Measurements from ENCODE around the gene TMEM38A.

Gene TMEM38A

DNA sequence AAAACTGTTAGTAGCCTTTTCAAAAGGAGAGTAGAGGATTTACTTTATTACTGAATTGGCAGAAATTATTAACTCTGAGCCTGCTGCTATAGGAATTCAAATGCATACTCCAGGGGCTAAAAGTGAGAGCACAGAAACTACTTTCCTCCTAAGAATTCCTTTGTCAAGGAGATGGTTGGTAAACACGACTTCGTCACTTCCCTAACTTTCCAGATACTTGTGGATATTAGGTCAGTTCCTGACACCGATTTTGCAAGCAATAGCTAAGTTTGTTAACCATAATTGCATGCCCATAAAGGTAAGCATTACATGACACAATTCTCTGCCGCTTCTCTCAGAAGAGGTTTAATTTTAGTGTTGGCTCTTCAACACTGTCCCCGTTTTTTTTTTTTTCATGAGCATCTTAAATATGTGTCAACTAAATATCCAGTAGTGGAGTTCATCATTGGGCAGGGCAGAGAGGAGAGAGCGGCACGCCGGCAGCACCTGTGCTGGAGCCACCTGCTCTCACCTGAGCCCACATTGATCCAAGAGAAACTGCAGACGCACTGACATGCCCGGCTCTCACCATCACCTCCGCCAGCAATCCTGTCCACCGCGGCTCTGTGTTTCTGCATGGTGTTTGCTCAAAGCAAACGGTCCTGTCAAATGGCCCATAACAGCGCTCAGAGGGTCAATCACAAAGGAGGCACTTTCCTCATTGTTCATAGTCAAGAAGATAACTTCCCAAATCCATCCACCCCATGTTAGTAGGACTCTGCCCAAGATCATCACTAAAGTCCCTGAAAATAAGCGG is 35.6 kb upstream of the TMEM38A start:
- Histone ChIP-seq H3K27ac (ENCODE audit: extremely low read depth, low read depth, low read length) (no peak overlapping the region), H3K4me1 (ENCODE audit: control insufficient read depth, insufficient read depth, low read length) (no peaks in the 10 kb centered on the region), H3K4me3 (ENCODE audit: low read depth, low read length) (no peak overlapping the region), H3K9me3 (ENCODE audit: control insufficient read depth, insufficient read depth, low read depth, low read length) (no peaks in the 10 kb centered on the region), H3K36me3 (ENCODE audit: control insufficient read depth in 2 of 2, insufficient read depth in 1 of 2, low read length in 2 of 2) (peaks cover 0 to 25% of the 10 kb centered on the region in 2 experiments; a peak in 2 of 3 replicates)
- TF ChIP-seq PRDM1 (tag by site-specific recombination; IDR thresholded peaks at IDR 0.05) (0 out of 2 replicates have a peak, but pooled peaks have one; percentile 14), ZNF830 (tag by site-specific recombination; IDR thresholded peaks at IDR 0.05; ENCODE audit: low read depth) (no peak)
- ChIA-PET POLR2A (interaction anchor here (0.7 to 1.6 kb wide), 2 partner anchors 41 to 138 kb away, joined by 4 to 6 read pairs; no protein-coding TSS in a partner anchor), CTCF (no interaction called here)

DNA sequence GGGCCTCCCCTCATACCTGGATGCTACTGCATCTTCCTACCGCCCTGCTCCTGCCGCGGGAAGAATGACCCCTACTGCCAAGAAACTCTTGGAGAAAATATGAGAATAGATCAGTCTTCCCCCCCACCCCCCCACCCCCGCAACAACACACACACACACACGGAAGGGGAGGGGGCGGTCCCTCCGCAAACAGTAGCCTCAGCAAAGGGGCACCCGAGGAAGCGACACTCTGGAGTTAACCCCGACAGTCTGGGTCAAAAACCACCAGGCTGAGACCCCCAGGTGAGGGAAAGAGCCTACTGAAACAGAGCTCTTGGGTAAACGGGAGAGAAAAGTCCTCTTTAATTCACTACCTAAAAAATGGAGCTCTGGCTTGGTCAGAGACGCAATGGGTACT is 34.1 kb upstream of the TMEM38A start:
- H3K27ac ChIP-seq (ENCODE audit: extremely low read depth, low read depth, low read length), result peak overlapping the region; percentile 63
- TF ChIP-seq ZBTB10 (tag by site-specific recombination; IDR thresholded peaks at IDR 0.05) (no peak), ZNF398 (tag by site-specific recombination; IDR thresholded peaks at IDR 0.05) (peak; percentile 49; the same call in 1 of the 2 replicates)
- POLR2A ChIA-PET, result interaction anchor here (1.0 to 3.1 kb wide), 11 partner anchors 8 to 683 kb away, joined by 3 to 20 read pairs (median 6); partner anchors contain the start of genes C19orf44, CALR3, DDA1 and SLC35E1
- H3K4me3 ChIP-seq (ENCODE audit: low read depth, low read length), result peak overlapping the region; percentile 60
- peaks cover 3 to 33% of the 10 kb centered on the region in 2 experiments; a peak in 2 of 3 replicates for H3K36me3 ChIP-seq (ENCODE audit: control insufficient read depth in 2 of 2, insufficient read depth in 1 of 2, low read length in 2 of 2)
- H3K9me3 ChIP-seq (ENCODE audit: control insufficient read depth, insufficient read depth, low read depth, low read length), result no peaks in the 10 kb centered on the region
- H3K4me1 ChIP-seq (ENCODE audit: control insufficient read depth, insufficient read depth, low read length), result no peaks in the 10 kb centered on the region
- CTCF ChIA-PET, result interaction anchor here (0.7 kb wide), 1 partner anchor 15 kb away, joined by 3 read pairs; no protein-coding TSS in a partner anchor

DNA sequence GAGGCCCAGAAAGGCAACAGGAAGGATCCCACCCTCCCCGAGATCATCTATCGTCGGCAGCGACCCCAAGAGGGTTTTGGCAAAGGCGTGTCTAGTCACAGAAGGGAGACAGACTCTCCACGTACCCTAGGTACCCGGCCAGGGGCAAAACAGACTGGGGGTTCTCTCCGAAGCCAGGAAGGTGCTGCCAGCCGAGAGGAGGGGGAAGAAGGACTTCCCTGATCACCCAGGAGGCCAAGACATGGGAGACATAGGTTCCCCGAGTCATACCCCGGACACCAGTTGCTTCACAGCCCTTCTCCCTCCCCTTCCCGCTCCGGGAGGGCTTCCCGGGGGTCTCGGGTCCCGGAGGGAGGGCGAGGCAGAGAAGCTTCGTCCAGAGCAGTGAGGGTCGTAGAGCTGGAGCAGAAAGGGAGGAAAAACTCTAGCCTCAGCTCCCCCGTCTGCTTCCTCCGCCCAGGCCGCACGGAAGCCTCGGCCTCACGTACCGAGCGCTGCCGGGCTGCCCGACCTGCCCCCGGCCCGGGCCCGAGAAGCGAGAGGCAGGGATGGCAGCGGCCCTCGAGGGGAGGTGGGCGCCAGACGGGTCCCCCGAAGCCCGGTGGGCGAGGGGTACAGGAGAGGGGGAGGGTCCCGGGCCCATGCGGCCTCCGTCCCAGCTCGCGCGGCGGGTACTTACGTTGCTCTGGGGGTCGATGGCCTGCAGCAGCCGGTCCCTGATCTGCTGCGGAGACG is 33.6 kb upstream of the TMEM38A start:
- peak overlapping the region; percentile 63 for H3K27ac ChIP-seq (ENCODE audit: extremely low read depth, low read depth, low read length)
- ChIA-PET CTCF (interaction anchor here (0.5 to 0.7 kb wide), 2 partner anchors 16 to 93 kb away, joined by 3 to 4 read pairs; no protein-coding TSS in a partner anchor), POLR2A (interaction anchor here (0.6 to 3.1 kb wide), 17 partner anchors 9 to 682 kb away, joined by 3 to 20 read pairs (median 6); partner anchors contain the start of genes C19orf44, CALR3, DDA1 and SLC35E1)
- TF ChIP-seq ZNF354C (tag by site-specific recombination; IDR thresholded peaks at IDR 0.05; ENCODE audit: borderline replicate concordance, low read depth) (no peak), ZNF677 (tag by site-specific recombination; IDR thresholded peaks at IDR 0.05) (no peak), ZNF138 (tag by site-specific recombination; IDR thresholded peaks at IDR 0.05; ENCODE audit: borderline replicate concordance) (no peak), ZNF707 (tag by site-specific recombination; IDR thresholded peaks at IDR 0.05) (no peak), ZNF768 (tag by site-specific recombination; IDR thresholded peaks at IDR 0.05) (no peak), ZBTB8A (tag by site-specific recombination; IDR thresholded peaks at IDR 0.05) (no peak), SCRT1 (tag by site-specific recombination; IDR thresholded peaks at IDR 0.05; ENCODE audit: borderline replicate concordance) (peak; percentile 85), ZNF335 (tag by site-specific recombination; conservative IDR thresholded peaks at IDR 0.05) (no peak), ZBTB10 (tag by site-specific recombination; IDR thresholded peaks at IDR 0.05) (0 out of 2 replicates have a peak, but pooled peaks have one; percentile 29), SALL2 (tag by site-specific recombination; IDR thresholded peaks at IDR 0.05; ENCODE audit: borderline replicate concordance) (no peak), ZIC2 (tag by site-specific recombination; IDR thresholded peaks at IDR 0.05) (peak; percentile 47), ZBTB21 (tag by site-specific recombination; IDR thresholded peaks at IDR 0.05) (no peak), AEBP2 (tag by site-specific recombination; IDR thresholded peaks at IDR 0.05; ENCODE audit: borderline replicate concordance) (no peak), ZSCAN30 (tag by site-specific recombination; IDR thresholded peaks at IDR 0.05) (peak; percentile 20; the same call in 1 of the 2 replicates), REPIN1 (tag by site-specific recombination; IDR thresholded peaks at IDR 0.05; ENCODE audit: low read depth) (peak; percentile 53; the same call in 1 of the 2 replicates)

More for the DNA sequence above, 33.6 kb upstream of the TMEM38A start:
- Histone ChIP-seq H3K9me3 (ENCODE audit: control insufficient read depth, insufficient read depth, low read depth, low read length) (no peaks in the 10 kb centered on the region), H3K36me3 (ENCODE audit: control insufficient read depth in 2 of 2, insufficient read depth in 1 of 2, low read length in 2 of 2) (peaks cover 5 to 33% of the 10 kb centered on the region in 2 experiments; a peak in 2 of 3 replicates), H3K4me3 (ENCODE audit: low read depth, low read length) (peak overlapping the region; percentile 60), H3K4me1 (ENCODE audit: control insufficient read depth, insufficient read depth, low read length) (no peaks in the 10 kb centered on the region)

Data from HEK293 (cell line).